Right atrium auricular region (tissue), 2 donors: ENCODE data around the gene SPDYE4. TPM values are rescaled to one million over a fixed set of nuclear protein-coding genes. Genes with fewer than 3 reads are reported as not detected.

Experiments used
- DNase-seq: peaks from one replicate; pipeline ENCODE4 v3.0.0-alpha.2; 2019; ENCODE audit warnings: low spot score
- H3K27ac ChIP-seq, 2 donors: fragments of 200-600 bp; sonication (generic); 1 replicate in 1 of 2; 2 replicates in 1 of 2; pipeline ENCODE4 v1.5.1; 2016 to 2019
- H3K27me3 ChIP-seq, 2 donors: fragments of 200-600 bp; sonication (generic); one replicate each; pipeline versions ENCODE4 v1.5.1 to v1.6.0; 2017 to 2019
- H3K36me3 ChIP-seq: fragments of 200-600 bp; sonication (generic); one replicate; pipeline ENCODE4 v1.5.1; 2016
- H3K4me1 ChIP-seq, 2 donors: fragments of 200-600 bp; sonication (generic); one replicate each; pipeline versions ENCODE4 v1.5.1 to v1.6.0; 2017 to 2019
- H3K4me3 ChIP-seq, 2 donors: fragments of 200-600 bp; sonication (generic); 1 replicate in 1 of 2; 2 replicates in 1 of 2; pipeline ENCODE4 v1.5.1; 2017 to 2019; ENCODE audit warnings: mild to moderate bottlenecking in 1 of 2, moderate library complexity in 1 of 2
- H3K9me3 ChIP-seq, 2 donors: fragments of 200-600 bp; sonication (generic); one replicate each; pipeline ENCODE4 v1.5.1; 2019
- total RNA-seq, 2 donors: library from RNA; depleted of rRNA; stranded (reverse); fragments of >200 nt; gene quantifications; one replicate each; pipeline ENCODE4 v1.1.0, GENCODE V29; 2016
- TF ChIP-seq, protein P1 (sequence below), 2 donors: fragments of 200-600 bp; sonication (generic); IDR thresholded peaks; one replicate each; pipeline ENCODE4 v1.5.1; 2019; ENCODE audit warnings: antibody characterized with exemption in 2 of 2

The SPDYE4 gene
- total RNA-seq, 2 donors from 2014 or later: not detected

DNA sequence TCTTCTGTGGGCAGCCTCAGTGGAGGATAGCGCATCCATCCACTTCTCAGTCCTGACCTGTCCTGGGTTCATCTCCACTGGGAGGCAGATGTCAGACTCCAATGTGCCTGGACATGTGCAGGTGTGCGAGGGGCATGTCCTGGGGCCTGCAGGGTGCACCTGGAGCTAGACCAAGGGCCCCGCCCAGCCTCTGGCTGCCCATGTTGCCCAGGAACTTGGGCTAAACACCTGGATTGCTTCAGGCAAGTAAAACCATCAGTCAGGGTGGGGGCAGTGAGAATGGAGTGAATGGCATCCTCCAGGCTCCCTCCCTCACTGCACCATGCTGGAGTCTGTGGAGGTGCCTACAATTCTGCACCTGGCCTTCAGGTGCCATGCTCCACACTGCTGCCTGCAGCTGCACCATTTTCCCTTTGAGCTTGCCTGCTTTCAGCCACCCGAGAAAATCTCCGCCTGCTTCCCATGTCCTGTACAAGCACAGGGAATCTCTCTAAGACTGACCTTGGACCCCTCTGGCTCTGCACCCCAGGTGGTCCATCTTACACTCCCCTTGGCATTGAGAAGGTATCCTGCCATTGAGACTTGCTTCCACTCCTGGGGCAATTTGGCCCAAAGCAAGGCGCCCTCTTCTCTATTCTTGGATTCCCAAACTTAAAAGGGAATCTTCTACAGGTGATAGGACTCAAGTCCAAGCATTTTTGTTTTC lies 42.9 kb upstream of the SPDYE4 start:
- Histone ChIP-seq H3K4me3 (no peak overlapping the region), H3K27ac (no peak overlapping the region), H3K4me1 (peaks cover 0 to 8% of the 10 kb centered on the region in 2 donors), H3K27me3 (no peaks in the 10 kb centered on the region), H3K9me3 (no peaks in the 10 kb centered on the region), H3K36me3 (no peaks in the 10 kb centered on the region)
- DNase-seq: no peak
- TF ChIP-seq, protein P1, sequence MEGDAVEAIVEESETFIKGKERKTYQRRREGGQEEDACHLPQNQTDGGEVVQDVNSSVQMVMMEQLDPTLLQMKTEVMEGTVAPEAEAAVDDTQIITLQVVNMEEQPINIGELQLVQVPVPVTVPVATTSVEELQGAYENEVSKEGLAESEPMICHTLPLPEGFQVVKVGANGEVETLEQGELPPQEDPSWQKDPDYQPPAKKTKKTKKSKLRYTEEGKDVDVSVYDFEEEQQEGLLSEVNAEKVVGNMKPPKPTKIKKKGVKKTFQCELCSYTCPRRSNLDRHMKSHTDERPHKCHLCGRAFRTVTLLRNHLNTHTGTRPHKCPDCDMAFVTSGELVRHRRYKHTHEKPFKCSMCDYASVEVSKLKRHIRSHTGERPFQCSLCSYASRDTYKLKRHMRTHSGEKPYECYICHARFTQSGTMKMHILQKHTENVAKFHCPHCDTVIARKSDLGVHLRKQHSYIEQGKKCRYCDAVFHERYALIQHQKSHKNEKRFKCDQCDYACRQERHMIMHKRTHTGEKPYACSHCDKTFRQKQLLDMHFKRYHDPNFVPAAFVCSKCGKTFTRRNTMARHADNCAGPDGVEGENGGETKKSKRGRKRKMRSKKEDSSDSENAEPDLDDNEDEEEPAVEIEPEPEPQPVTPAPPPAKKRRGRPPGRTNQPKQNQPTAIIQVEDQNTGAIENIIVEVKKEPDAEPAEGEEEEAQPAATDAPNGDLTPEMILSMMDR (IDR thresholded peaks at IDR 0.05): no peak

DNA sequence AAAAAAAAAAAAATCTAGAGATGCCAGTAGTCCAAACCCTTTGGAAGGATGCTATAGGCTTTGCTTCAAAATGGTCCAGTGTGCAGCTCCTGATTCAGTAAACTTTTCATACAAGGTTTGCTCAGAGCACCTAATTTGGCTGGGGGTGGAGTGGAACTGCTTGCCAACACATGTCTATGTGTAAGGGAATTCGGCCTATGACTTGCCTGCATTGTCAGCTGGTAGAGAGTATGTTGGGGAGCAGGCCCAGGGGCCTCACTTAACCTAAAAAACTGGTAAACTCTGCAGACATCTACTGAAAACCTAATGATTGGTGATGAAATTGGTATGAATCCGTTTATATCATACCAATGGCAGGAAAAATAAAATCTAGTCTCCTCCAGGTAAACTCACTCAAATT lies 42.3 kb upstream of the SPDYE4 start:
- TF ChIP-seq, protein P1 (IDR thresholded peaks at IDR 0.05): no peak
- H3K27me3 ChIP-seq: no peaks in the 10 kb centered on the region
- H3K27ac ChIP-seq: no peak overlapping the region
- peaks cover 0 to 8% of the 10 kb centered on the region in 2 donors for H3K4me1 ChIP-seq
- no peak for DNase-seq
- no peaks in the 10 kb centered on the region for H3K36me3 ChIP-seq
- no peak overlapping the region for H3K4me3 ChIP-seq
- no peaks in the 10 kb centered on the region for H3K9me3 ChIP-seq

DNA sequence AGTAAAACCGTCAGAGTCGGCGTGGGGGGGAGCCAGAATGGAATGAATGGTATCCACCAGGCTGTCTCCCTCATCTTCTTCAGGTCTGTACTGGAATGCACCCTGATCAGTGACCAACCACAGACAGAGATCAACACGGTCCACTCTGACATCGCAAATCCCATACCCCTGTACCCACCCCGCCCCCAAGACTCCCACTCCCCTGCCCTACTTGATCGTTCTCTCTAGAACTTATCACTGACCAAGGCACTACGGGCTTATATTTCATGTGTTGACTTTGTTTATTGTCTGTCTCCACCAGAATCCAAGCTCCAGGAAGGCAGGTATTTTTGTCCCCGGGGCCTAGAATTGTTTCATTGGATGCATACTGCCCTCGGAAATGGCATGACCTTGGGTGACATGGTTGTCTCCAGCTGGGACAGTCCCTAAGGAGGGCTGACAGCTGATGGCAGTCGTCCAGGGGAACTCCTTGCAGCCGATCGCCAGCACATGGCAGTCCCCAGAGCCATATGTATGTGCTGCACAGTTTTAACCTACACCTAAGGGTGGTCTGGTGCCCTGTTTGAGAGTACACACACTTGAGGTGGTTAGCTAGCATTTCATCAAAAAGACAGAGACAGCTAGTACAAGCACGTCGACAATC lies 41.3 kb upstream of the SPDYE4 start:
- TF ChIP-seq, protein P1 (IDR thresholded peaks at IDR 0.05): no peak
- H3K4me3 ChIP-seq: peak overlapping the region in 1 of 2 donors; percentile 16
- no peaks in the 10 kb centered on the region for H3K36me3 ChIP-seq
- no peaks in the 10 kb centered on the region for H3K27me3 ChIP-seq
- no peaks in the 10 kb centered on the region for H3K9me3 ChIP-seq
- H3K27ac ChIP-seq: no peak overlapping the region
- DNase-seq: no peak
- H3K4me1 ChIP-seq: peaks cover 0 to 8% of the 10 kb centered on the region in 2 donors

DNA sequence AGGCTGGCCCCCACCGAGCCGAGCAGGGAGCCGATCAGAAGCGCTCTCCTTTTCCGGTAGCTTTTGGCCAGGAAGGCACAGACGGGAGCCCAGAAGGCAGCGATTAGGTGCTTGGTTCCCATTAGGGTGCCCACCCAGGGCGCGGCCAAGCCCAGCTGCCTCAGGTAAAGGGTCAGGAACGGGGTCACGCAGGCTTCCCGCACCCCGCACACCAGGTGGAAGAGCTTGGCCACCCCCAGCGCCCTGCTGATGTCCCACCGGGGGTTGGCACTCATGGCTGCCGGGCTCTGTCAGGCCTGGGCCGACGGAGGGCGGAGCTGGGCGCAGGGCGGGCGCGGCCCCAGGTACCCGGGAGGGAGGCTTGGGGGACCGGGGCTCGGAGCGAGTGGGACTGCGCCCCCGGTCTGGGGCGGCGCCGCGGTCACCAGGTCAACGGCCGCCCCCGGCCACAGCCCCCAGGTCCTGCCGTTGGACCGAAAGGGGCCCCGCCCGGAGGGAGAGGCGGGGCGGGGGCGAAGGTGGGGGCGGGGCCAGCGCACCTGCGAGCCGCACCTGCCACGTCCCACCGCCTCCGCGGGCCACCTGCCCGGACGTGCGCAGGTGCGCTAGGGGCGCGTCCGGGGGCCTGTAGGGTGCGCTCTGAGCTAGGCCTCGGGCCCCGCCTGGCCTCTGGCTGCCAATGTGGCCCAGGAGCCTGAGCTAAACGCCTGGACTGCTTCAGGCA lies 40.7 kb upstream of the SPDYE4 start, which contains the start of gene MFSD6L:
Gene MFSD6L, minus strand, starts transcription at position 520 of the 724 bp plus-strand sequence. Its CDS starts 245 bp downstream, at position 275.
- TF ChIP-seq, protein P1 (IDR thresholded peaks at IDR 0.05): peak in 1 of 2 donors; percentile 38
- H3K9me3 ChIP-seq: no peaks in the 10 kb centered on the region
- no peak within 1 kb of the TSS for H3K27ac ChIP-seq
- DNase-seq: no peak
- peak within 1 kb of the TSS in 1 of 2 donors; percentile 16 for H3K4me3 ChIP-seq
- peaks cover 0 to 8% of the 10 kb centered on the region in 2 donors for H3K4me1 ChIP-seq
- H3K36me3 ChIP-seq: no peaks in the 10 kb centered on the region
- H3K27me3 ChIP-seq: no peaks in the 10 kb centered on the region

DNA sequence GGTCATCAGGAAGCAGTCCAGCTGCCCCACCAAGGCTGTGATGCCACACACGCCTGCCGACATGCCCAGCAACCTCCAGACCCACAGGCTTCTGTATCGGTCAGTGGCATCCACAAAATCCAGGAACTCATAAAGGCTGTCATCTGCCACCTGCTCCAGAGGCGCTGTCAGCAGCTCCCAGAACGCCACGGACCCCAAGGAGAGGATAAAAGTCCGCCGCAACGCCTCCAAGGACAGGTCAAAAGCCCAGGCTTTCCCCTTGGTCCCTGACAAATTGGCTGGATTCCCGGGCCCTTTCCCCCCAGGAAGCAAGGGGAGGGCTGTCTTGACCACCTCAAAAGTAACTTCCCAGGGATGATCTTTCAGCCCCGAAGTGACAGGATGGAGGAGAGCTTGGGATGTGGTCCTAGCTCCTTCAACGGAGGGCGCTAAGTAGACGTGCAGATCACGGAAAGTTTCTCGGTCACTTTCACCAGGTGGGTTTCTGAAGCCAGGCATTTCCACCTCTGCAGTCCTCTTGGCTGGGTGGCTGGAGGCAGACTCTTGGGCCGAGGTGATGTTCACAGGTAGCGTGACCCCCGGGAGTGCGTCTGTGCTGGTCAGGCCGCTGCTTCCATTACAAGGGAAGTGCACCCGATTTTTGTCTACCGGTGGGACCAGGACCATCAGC lies 40.0 kb upstream of the SPDYE4 start:
- H3K4me3 ChIP-seq: no peak overlapping the region
- no peaks in the 10 kb centered on the region for H3K36me3 ChIP-seq
- no peak for DNase-seq
- TF ChIP-seq, protein P1 (IDR thresholded peaks at IDR 0.05): no peak
- H3K27ac ChIP-seq: no peak overlapping the region
- peaks cover 0 to 8% of the 10 kb centered on the region in 2 donors for H3K4me1 ChIP-seq
- no peaks in the 10 kb centered on the region for H3K27me3 ChIP-seq
- no peaks in the 10 kb centered on the region for H3K9me3 ChIP-seq
